Suppressor macrophage treated with lipopolysaccharide for 1 hour (primary cell): ENCODE data around the gene CAMK4.

ENCODE experiments used
- DNase-seq, 3 donors: peaks; one replicate each; pipeline ENCODE4 v3.0.0-alpha.2; 2020 to 2022

The CAMK4 gene

GRCh38 chr5:111223787-111224560 is at the start of gene CAMK4:
Gene CAMK4, plus strand, starts transcription at chr5:111224384. Its CDS starts 100 bp downstream, at chr5:111224484.
- DNase-seq, result peak in 2 of 3 donors; percentile 12 to 40

- DNase-seq, result no peak
Observed at GRCh38 chr5:111183064-111183463, 41.1 kb upstream of the CAMK4 start.

DNA sequence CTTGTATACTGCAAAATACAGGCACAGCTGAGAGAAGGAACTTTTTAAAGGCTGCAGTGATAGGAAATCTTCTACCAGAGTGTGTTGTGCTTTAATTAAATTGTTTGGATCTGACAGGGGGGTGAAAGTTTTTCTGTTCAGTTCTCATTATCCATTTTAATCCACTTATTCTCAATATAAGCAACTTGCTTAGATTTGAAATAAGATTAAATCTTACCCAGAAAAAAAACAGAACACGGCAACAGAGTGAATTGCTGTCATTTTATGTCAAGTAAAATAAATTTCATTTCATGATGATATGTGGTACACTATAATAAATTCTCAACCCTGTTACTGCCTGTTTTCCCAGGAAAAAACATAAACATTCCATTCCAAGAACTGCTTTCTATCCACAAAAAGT is 37.1 kb upstream of the CAMK4 start:
- DNase-seq, result no peak

GRCh38 chr5:111194053-111194452 is 30.1 kb upstream of the CAMK4 start:
- DNase-seq, result no peak

DNA sequence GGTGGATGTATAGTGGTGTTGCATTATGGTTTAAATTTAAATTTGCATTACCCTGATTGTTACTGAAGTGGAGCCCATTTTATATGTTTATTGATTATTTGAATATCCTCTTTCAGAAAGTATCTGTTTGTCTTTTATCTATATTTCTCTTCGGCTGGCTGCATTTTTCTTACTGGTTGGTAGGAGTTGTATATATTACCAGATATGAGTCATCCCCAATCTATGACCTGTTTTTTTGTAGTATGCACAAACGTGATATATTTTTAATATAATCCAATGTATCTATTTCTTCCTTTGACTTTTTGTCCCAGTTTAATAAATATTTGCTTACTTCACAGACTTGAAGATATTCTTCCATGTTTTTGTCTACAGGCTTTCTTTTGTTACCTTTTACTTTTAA is 29.3 kb upstream of the CAMK4 start:
- DNase-seq, result no peak

- peak in 2 of 3 donors; percentile 1 to 18 for DNase-seq
Observed at GRCh38 chr5:111197523-111197922, 26.7 kb upstream of the CAMK4 start.

DNA sequence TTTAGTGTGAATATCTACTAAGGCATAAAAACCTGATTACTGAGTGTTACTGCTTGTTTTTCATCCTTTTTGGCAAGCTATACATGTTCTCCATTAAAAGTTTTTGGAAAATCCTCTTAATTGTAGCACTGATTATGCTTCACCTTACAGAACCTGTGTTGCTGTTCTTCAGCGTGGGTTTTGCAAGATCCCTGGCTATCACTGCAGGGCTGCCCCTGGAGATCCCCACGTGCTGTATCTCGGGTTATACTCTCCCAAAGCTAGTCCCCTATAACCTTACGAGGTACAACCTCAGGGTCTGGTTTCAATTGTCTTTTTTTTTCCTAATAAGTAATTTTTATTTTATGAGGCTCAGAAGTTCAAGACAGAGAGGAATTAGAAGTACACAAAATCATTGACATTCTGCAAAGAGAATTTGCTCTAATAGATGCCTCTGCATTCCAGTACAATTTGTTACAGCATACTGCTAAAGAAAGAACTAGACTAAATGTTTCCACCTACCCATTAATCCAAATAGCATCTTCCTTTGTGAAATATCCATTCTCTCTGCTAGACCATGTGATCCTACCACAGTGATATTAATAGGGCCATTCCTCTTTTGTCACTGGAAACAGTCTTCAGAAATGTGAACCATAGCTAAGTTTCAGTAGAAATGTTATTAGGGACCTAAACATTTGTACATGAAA is 25.8 kb upstream of the CAMK4 start:
- no peak for DNase-seq

DNA sequence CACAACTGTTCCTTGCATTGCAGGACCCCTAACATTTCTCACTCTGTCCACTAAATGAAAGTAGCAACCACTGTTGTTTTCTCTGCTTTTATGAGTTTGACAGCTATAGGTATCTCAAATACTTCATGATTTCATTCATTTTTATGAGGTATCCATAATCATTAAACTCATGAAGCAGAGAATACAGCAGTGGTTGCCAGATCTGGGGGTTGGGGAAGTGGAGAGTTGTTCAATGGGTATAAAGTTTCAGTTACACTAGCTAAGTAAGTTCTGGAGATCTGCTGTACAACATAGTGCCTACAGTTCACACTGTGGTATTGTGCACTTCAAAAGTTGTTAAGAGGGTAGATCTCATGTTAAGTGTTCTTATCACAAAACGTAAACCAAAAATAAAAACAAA is 23.4 kb upstream of the CAMK4 start:
- no peak for DNase-seq

- DNase-seq, result no peak
Observed at GRCh38 chr5:111201705-111202104, 22.5 kb upstream of the CAMK4 start.

DNA sequence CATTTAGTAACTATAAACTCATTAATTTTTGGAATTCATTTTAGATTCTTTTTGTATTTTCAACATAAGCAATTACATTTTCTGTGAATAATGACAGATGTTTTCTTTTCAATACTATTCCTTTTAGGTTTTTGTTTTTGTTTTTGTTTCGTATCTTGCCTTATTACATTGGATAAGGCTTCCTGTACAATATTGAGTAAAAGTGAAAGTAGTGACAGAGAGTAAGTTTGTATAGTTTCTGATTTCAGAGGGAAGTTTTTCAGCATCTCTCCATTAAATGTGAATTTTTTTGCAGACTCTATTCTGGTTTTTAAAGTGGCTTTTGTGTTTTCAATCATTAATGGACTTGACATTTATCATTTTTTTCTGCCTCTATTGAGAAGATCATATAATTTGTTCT is 12.8 kb upstream of the CAMK4 start:
- DNase-seq, result no peak

DNA sequence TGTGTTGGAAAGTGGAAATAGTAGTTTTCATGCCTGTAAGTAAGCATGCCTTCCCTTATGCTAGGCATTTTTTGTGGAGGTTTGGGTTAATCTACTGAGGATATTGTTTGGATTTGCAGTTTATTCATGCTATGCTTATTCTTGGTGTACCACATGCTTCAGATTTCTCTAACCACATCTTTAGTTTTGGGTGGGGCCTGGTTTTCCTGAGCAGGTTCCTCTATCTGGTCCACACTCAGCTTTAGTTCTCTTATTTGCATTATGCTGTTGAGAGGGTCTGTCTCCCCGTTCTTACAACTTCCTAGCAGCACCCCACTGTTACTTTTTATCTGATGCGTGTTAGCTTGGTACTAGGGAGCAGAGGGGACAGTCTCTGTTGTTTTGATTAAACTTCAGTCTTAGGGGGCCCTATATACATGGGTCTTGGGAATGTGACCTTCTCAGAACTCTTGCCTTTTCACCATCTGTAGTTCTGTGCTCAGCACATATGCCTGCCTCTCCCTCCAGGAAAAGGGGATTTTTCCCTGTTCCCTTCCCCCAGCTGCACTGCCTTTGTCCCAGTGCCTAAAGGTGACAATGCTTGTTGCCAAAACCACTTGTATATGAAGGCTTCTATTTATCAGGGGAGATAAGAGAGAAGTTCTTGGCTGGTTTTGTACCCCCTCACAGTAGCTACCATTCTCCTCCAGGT is 10.0 kb upstream of the CAMK4 start:
- no peak for DNase-seq

GRCh38 chr5:111215971-111216370 is 8.2 kb upstream of the CAMK4 start:
- DNase-seq, result no peak

DNA sequence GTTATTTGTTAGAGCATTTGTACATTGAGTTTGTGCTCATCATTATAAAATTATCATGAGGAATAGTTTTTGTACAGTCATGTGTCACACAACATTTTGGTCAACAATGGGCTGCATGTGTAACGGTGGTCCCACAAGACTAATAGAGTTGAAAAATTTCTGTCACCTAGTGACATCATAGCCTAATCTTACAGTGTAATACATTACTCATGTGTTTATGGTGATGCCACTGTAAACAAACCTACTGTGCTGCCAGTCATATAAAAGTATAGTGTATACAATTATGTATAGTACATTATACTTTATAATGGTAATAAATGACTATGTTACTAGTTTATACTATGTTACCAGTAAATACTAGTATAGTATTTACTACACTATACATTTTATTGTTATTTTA is 3.0 kb upstream of the CAMK4 start:
- DNase-seq, result no peak

DNA sequence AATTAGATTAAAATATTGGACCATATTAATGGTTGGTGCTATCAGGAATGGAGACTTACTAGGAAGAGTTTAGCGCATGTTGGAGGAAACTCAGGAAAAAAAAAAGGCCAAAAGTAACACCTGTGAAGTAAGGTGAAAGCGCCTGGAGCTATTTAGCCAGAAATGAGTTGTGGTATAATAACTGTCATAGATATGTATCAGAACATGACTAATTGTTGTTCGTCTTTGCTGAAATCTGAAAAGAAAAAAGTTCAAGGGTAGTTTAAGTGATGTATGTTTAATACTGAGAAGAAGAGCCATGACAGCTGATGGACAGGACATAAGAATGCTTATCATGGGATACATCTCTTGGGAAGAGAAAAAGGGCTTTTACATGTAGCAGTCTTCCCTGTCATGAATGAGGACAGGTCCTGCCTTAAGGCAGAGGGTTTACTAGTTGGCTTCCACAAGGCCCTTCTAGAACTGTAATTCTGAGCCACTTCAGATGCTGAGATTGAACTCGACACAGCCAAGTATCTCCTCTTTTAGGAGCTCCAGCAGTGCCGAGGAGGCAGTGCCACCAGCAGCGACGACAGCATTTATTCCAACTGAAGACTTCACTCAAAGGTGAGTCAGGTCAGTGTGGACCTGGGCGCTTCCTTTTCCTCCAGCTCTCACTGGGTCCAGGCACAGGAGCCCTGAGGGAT is 940 bp upstream of the CAMK4 start:
- DNase-seq, result no peak

DNA sequence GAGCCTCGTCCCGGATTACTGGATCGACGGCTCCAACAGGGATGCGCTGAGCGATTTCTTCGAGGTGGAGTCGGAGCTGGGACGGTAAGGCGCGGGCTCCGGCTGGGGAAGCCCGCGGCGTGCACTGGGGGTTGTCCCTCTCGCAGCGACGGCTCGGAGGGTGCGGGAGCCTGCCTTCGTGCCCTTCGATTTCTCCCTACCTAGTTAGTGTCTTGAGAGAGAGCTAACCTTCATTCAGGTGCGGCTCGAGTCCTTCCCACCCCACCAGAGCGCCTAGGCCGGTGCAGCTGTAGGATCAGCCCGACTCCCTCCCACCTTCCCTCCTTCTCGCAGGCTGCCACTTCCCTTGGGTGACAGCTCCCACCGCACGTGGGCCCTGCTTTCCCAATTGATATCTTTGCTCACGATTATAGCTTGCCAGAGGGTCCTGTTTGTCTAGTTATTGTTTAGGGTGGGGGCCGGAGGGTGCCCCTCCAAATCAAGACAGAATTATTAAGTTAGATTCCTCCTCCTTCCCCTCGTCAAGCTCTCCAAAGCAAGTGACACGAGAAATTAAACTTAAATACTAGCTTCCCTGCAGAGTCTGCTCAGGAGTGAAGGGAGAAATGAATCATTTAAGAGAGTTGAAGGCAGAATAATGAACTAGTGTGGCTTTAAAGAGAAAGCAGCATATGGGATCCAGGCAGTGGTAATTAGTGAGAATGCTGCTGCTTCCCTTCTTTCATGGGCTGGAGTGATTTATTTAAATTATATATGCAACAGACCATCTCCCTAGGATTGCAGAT is 569 bp downstream of the CAMK4 start:
- DNase-seq, result no peak

DNA sequence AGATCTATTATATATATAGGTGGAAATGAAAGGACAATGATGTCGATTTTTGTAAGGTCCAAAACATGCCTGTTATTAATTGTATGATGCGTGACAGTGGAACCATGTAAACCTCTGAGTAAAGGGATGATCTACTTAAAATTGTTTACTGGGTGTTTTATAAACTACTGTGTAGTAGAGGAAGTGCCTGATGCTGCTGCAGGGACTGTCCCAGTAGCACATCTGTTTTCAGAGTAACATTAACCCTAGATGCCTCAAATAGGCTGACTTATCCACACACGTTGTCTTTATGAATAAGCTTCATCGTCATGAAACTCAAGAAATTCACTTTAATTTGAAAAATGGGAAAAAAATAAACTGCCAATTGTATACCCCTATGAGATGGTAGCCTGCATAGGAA is 1.7 kb downstream of the CAMK4 start:
- DNase-seq, result no peak

DNA sequence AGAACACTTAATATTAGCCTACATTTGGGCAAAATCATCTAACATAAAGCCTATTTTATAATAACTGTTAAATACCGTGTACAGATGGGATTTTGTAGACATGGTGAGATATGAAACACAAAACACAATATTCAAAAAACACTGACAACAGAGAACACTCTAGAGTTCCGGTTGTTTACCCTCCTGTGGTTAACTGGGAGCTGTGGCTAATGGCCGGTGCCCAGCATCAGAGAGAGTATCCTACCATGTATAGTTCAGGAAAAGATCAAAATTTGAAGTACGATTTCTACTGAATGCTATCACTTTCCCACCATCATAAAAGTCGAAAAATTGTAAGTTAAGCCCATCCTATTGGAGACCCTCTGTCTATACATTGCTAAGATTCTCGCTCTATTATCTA is 2.4 kb downstream of the CAMK4 start:
- no peak for DNase-seq

GRCh38 chr5:111227226-111227782 is 3.1 kb downstream of the CAMK4 start:
- no peak for DNase-seq

- no peak for DNase-seq
Observed at GRCh38 chr5:111227801-111228200, 3.6 kb downstream of the CAMK4 start.

DNA sequence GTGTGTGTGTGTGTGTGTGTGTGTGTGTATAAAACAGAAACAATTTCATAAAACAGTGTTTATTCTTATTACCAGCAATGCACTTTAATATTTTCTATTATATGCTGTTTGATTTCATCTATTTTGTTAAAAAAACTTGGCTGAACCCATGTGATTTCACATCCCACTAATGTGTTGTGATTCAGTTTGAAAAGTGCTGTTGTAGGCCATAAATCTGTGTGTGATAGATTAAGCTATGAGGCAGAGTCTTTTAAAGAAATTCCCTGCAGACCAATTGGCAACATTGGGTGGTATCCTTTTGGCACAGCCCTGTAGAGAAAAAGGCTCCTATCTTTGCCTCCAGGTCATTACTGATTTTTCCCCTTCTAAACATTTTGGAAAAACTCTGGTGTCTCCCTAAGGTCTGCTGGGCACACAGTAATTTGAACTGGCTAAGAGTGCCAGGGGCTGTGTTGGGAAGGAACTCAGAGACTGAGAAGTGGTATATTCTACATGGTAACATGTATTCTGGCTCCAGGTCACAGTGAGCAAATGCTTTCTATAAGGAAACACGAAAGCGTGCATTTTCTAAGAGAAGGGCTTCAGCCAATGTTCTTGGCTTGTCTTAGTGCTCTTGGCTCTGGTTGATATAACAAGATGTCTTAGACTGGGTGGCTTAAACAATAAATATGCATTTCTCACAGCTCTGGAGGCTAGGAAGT is 4.5 kb downstream of the CAMK4 start:
- no peak for DNase-seq

DNA sequence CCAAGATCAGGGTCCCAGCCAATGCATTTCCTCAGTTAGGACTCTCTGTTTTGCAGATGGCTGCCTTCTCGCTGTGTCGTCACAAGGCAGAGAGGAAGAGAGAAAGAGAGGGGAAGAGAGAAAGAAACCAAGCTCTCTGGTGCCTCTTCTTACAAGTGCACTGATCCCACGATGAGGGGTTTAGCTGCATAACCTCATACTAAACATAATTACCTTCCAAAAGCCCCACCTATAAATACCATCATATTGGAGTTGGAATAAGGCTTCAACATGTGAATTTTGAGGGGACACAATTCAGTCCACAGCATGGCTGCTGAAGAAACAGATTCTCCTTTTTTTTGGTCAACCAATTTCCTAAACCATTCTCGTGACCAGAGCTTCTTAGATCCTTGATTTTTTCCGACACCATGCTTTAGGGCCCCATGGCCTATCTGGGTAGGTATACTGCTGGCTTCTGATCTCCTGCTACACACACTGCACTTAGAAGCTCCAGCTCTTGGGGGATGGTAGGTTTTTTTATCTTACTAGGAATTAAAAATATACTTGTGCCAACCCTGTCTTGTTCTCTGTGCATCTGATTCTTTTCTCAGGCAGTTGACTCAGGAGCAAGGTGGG is 5.1 kb downstream of the CAMK4 start:
- no peak for DNase-seq
